ENCODE data around the gene BCL2L15.

BCL2L15 gene

DNA sequence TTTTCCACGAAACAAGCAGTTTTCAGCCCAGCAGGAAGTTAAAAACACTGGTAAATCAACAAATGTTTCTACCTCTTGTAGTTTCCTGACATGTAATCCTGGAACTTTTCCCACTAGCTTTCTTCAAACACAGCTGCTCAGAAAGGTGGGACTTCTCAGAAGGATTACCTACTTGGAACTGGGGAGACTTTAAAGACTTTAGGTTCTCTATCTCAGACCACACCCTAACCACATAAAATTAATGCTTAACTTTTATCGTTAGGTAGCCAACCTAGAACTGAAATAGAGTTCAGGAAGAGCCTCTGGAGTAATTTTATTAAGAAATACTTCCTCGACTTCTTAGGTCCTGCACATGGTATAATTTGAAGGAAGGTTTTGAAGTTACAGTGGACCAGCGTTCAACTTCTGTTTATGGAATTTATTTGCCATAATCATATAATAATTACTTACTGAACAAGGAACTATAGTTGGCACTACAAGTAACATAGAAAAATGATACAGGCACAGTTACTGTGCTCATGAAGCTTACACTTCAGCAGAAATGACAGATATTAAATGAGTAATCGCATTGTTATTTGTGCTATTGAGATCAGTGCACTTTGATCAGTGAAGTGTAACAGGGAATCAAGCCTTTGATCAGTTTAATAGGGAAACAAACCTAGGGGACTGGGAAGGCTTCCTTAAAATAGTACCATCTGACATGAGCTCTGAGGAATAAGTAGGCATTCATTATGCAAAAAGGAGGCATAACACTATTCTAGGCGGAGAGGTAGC, at the start of gene BCL2L15:
Gene BCL2L15 (minus strand): TSS at position 180 of the 774 bp plus-strand sequence. CDS start 206 bp downstream, outside the sequence.
- DNase-seq: no peak

DNA sequence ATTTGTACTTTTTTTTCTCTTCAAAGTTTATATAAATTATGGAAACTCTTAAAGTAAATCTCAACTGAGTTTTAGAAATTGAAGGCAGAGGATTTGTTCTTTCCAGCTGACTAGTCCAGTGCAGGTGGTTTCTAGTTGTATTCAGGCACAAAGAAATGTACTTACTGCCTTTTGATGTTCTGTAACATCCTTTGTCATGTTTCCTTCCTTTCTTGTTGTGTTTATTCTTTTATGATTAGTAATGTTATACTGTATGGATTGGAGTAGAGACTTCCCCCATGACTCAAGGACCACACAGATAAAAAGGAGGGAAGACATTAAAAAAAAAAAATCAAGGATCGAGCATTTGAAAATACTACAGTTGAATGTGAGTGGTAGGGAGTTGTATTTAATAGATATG, 49.8 kb upstream of the BCL2L15 start:
- no peak for DNase-seq

DNA sequence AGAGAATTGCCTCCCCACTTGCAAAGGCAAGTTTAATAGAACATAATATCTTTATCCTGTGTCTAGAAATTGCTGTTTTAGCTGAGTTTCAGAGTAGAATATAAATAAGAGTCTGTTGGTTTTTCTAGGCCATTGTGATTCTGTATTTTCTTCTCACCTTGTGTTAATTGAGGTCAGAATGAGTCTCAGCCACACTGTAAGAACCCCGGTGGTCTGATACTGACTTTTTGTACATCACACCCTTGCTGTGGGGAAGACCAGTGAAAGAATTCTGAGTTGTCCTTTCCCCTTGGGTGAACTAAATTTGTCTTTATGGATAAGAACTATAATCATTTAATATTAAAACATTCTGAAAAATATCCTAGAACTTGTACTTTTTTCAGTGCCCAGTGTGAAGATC, 48.6 kb upstream of the BCL2L15 start:
- DNase-seq: no peak

DNA sequence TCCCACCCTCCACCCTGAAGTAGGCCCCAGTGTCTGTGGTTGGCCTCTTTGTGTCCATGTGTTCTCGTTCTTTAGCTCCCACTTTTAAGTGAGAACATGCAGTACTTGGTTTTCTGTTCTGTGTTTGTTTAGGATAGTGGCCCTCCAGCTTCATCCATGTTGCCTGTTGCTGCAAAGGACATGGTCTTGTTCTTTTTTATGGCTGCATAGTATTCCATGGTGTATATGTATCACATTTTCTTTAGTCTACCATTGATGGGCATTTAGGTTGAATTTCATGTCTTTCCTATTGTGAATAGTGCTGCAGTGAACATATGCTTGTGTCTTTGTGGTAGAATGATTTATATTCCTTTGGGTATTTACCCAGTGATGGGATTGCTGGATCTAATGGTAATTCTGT, 47.8 kb upstream of the BCL2L15 start:
- DNase-seq: no peak

DNA sequence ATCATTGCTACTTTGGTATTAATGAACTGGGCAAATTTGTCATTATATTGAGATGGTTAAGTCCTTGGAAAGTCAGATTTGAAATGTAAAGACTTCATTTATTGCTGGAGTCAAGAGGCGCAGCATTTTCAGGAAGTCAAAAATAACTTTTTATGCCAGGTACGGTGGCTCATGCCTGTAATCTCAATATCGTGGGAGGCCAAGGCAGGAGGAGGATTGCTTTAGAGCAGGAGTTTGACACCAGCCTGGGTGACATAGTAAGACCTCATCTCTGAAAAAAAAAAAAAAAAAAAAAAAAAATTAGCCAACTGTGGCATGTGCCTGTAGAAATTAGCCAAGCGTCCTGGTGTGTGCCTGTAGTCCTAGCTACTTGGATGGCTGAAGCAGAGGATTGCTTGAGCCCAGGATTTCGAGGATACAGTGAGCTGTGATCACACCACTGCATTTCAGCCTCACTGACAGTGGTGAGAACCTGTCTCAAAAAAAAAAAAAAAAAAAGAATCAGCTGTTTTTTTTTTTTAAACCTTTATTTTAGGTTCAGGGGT, 47.2 kb upstream of the BCL2L15 start:
- no peak for DNase-seq

DNA sequence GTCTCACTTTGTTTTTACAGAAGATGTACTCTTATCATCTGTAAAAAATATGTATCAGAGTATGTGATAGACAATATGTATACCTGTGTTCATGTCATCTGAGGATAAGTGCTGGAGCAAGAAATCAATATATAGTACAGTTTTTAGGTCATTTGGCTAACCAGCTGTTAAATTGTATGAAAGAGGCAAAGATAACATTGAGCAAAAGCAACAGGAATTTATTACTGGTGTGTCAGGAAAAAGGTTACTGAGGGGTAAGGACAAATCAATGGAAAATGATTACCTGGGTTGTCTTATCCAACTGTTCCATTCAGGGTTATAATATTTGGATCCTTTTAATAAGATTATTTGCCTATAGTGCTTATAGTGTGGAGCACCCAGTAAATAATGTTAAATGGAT, 46.6 kb upstream of the BCL2L15 start:
- no peak for DNase-seq

DNA sequence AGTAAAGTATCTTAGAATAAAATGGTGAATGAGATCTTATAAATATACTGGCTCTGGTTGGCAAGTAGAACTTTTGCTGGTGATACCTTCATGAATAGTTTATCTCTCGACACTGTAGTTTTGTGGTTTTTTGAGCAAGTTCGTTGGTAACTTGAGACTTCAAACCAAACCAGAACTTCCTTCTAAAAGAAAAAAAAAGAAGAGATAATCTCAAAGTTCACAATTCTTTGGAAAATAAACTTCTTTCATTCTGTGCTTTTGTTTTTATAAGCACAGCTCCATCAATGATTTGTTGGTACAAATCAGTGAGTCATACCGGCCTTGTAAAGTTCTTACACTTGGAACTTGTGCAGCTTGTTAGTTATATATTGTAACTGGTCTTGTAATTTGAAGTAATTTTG, 44.1 kb upstream of the BCL2L15 start:
- peak; percentile 17 to 37 for DNase-seq

DNA sequence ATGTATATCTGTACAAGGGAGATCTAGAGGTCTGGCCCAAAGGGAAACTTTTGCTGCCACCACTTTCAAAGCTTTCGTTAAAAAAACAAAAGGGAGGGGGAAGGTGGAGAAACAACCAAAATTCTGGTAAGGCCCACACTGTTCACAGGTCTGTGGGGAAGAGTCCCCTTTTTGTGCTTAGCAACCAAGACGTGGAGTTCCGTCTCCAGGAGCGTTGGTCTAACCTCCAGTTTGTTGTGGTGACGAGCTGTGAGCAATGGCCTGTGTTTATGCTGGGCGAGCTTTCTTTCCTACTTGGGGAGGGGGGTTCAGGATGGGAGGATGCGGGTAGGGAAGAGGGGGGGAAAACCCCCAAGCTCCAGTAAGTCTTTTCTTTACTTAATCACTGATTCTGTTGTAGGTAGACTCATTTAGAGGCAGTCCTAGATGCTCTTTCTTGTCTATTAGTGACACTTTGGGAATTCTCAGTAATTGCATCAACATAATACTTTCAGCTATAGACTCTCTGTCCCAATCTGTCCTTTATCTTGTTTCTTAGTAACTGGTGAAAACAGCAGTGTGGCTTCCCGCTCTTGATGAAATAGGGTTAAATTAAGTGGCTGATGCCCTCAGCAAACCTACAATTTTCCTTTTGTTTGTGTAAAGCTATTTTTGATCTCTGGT, 43.2 kb upstream of the BCL2L15 start:
- peak; percentile 71 to 74 for DNase-seq

DNA sequence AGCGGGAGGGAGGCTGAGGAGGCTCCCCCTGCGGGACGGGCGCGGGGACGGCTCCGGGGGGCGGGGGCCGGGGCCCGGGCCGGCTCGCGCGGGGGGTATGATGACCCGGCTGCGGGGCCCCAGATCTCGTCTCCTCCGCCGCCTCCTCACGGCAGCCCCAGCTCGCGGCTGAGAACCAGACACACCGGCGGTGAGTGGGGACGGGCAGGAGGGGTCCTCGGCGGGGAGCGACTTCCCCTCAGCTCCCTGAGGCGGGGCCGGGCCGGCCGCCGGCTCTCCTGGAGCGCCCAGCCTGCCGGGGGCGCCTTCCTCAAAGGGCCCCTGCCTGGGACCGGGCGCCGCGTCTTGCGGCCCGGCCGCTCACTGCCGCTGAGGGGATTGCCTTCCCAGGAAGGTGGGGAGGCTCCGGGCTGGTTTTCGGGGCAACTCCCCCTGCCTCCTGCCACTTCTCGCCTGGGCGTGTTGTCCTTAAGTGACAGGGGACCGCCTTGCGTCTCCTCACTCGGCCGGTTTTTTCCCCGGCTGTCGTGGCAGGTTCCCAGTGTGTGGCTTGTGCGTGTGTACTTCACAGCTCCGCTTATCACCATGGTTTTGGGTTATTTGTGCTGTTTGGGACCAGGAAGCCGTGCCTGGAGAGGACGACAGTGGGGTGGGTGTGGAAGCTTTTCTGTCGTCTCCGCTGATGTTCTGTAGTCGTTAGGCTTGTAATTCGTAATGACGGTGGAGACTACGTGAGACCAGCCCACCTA, 42.5 kb upstream of the BCL2L15 start:
- no peak for DNase-seq

DNA sequence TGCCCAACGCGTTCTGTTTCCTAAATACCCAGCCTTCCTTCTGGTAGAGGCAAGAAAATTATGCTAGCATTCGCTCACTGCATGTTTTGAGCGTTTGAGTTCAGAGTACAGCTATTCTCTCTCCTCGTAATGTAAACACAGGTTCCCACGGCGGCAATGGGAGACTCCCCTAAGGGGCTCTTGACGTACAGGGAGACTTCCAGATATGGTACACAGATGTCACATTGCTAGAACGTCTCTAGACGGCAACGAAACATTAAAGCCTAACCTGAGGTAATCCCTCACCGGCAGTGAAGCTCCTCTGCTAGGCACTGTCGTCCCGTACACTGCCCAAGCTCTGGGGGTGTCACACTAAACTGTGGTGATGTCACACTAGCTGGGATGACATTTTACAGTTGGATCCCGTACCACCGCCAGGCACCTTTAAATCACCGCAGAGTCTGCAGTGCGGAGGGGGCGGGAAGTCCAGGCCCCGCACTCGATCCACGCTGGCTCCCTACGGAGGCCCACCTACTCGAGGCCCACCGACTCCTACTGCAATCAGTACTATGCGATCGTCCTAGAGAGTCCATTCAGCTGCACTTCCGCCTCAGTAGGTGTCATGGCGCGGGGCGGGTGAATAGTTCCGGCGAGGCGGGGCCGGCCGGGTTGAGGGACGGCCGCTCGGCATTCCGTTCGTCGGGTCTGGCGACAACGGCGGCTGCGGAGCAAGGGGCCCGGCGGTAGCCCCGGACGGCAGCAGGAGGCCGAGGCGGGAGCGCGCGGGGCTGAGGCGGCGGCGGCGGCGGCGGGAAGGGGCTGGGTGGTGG, 41.8 kb upstream of the BCL2L15 start, which contains the start of gene HIPK1:
Gene HIPK1 (plus strand): TSS at position 384 of the 809 bp plus-strand sequence.
- DNase-seq: peak; percentile 79

DNA sequence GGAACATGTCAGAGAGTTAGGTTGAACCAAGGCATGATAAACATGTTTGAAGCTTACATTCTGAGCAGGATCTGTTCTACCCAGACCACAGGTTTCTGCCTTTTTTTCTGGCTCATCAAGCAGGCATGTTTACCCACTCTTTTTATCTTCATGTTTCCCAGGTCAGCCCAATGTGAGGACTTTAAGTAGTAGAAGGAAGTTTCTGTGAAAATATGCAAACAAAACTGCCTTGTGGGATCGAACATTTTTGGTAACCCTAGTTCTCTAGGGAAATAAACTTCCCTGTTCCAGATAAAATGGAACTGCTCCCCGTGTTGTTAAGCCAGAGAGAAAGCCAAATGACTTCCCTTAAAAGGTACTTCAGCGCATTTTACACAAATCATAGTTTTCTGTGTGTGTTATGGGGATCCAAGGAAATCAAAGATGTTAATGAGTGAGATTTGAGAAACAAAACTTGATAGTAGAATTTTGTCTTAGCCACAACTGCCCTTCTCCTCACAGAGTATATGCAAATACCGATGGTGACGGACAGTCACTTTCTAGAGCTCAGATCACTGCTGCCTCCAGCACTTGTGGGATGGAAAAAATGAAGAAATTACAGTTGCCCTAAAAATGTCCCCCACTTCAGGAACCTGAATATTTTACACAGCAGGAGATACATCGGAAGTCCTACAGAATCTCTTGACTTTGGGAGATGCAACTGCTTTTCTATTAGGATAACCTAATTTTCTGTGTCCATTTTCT, 41.0 kb upstream of the BCL2L15 start:
- peak in 1 of 2 experiments; percentile 38 for DNase-seq

DNA sequence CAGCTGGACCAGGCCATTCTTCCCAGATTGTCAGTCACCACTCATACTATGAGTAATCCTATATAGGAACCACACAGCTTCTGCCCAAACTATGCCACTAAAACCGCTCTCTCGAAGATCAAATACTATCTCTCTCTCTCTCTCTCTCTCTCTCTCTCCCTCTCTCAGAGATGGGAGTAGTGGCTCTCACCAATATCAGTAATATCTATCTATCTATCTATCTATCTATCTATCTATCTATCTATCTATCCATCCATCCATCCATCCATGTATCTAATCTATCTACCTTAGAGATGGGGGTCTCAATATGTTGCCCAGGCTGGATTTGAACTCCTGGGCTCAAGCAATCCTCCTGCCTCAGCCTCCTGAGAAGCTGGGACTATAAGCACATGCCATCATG, 37.1 kb upstream of the BCL2L15 start:
- no peak for DNase-seq

DNA sequence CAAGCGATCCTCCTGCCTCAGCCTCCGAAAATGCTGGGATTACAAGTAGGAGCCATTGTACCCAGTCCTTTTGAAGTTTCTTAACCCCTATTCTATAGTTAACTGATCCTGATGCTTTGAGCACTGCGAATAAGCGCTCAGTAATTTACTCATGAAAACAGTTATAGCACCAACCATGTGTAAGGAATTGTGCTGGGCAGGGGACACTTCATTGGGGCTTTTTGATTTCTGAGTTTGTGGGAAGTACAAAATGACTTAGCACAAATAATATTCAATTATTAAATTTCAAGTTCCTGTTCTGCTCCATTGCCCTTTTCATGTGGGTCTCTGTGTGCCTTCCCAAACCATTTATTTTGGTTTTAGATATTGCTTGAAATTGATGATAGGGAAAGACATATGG, 35.6 kb upstream of the BCL2L15 start:
- no peak for DNase-seq

DNA sequence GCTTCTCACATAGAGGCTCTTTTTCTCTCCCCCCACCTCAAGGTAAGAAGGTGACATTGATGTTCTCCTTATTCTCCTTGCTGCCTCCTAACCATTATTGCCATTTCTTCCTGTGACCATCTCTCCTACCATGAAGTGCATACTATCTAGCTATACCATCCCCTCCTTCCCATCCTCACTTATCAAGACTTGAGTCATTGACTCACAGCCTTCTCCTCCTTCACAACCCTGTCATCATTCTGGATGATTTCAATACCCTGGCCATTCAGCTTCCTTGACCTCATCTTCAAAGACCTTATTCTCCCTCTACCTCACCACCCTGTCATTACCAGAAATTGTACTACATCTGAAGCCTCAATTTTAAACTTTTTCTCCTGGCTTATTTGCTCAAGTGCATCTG, 30.9 kb upstream of the BCL2L15 start:
- DNase-seq: no peak

DNA sequence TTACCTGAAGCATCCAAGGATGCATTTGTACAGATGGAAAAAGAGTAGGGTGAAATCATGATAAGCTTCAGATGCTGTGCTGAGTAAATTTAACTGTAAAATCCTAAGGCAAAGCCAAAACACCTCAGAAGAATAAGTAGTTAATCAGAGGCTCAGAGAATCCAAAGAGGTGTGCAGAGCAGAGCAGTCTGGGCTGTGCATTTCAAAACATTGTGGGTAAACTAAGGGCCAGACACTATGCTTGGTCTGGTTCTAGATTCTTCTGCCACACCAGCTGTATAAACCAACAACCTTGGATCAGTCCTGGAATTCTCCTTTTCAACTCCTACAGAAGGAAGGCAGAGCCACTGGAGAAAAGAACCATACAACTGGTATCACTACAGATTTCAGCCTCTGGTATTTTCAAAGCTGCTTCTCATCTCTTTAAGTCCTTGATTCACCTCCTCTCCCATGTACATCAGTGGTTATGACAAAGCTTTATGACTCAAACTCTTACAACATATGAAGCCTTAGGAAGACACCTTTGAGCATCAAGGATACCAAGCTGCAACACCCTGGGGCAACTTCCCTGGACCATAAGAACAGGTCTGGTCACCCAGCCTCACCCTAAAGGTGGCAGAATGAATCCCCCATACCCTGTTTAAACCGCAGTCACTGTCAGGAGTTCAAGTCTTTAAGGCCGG, 30.2 kb upstream of the BCL2L15 start:
- peak; percentile 21 to 22 for DNase-seq

DNA sequence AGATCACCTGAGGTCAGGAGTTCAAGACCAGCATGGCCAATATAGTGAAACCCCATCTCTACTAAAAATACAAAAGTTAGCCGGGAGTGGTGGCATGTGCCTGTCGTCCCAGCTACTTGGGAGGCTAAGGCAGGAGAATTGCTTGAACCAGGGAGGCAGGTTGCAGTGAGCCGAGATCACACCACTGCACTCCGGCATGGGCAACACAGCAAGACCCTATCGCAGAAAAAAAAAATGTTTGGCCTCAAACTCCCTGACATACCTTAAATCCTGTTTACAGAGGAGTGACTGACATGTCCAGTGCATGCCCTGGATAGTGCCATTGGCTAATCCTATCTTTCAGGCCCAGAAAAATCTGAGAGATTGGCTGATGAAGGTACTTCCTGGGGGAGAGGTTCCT, 29.6 kb upstream of the BCL2L15 start:
- no peak for DNase-seq

DNA sequence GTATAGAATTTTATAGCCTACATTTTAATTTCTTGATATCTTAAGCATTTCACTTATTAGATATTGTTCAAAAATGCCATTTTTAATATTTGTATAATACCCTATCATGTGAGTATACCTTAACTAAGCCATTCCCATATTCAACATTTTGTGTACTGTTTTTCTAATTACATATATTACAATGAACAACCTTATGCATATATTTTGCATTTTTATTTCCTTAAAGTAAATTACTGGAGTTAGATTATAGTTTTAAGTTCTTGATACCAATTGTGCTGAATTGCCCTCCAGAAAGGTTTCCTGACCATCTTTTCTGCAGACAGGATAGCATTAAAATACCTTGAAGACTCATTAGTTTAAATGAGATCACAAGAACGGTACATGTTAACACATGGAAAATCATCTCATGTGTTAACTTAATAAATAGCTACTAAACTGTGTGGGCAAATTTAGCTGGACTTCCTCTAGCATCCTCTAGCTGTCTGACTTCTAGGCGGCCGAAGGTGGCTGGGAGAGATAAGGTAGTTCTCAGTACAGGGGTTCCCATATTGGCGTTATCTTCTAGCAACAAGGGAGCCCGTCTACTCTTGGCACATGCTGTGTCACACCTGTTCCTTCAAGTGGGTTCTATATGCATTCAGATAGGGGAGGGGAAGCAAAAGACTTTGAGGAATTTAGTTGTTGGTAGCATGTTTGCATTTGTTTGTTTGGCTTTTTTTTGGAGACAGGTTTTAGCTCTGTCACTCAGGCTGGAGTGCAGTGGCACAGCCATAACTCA, 26.7 kb upstream of the BCL2L15 start:
- DNase-seq: no peak

DNA sequence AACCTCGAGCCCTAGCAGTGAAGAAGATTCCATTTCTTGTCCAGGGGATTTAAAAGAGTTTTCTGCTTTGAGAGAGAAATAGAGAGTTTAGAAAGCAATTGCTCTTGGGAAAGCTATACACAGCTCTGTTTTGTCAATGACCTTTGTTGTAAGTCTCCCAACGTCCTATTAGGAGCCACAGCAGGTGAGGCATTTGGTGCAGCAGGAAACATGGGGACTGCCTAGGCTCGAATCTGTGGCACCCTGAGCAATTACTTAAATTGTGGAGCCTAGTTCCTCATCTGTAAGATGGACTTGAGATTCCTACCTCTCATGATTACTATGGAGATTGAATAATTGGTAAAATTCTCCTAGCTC, 25.9 kb upstream of the BCL2L15 start:
- no peak for DNase-seq

DNA sequence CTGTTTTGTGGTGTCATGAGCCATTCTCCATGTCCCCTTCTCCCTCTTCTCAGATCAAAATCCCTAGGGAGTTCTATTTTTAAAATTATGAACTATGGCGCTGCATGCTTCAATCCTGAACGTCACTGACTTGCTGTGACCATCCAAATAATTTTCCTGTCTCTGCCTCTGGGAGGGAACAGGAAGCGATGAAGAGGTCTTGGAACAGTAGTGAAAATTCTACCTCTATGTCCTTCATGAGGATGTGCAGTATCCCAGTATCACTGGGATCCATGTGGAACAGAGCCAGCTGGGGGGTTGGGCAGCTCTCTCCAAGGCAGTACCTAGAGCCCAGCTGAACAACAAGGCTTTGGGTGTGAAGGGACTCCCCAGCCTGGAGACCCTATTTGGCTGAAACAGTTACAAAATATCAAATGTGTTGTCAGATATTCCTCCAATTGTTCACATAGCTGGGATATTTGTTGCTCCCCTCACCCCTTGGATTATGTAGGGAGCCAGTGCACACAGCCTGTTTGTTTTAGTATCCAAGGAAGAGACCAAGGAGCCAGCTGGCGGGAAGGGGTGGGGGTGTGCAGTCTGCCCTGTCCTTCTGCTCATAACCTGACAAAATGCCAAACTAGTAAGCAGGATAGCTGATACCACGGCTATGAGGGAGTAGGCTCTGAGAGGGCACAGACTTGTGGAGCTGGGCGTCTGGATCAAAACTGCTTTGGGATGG, 25.4 kb upstream of the BCL2L15 start:
- DNase-seq: no peak

DNA sequence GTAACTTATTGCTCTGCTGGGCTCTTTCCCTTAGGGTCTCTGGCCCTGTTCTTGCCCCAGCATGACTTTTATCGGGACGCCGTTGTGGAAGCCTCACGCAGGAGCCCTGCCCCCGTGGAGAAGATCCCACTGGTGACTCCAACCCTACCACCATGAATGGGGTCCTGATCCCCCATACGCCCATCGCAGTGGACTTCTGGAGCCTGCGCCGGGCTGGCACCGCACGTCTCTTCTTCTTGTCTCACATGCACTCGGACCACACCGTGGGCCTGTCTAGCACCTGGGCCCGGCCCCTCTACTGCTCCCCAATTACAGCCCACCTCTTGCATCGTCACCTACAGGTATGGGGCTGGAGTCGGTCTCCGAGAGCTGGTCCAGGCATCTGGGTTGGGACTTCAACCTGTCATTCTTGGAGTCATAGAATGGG, 18.1 kb upstream of the BCL2L15 start:
- DNase-seq: peak in 1 of 2 experiments; percentile 41
